B cell (primary cell): ENCODE results near the gene MRPS6. TPM values are rescaled to one million over a fixed set of nuclear protein-coding genes. Genes with fewer than 3 reads are reported as not detected.

Source experiments
- ATAC-seq: fragments of 200-7000 bp; cut with Tn5 transposase; one replicate; pipeline ENCODE4 v1.10.0; 2021; ENCODE audit warnings: low read depth, mild to moderate bottlenecking, moderate number of reproducible peaks, moderate library complexity
- CTCF ChIA-PET: fragments of 350-600 bp; sonication (Branson Sonifier 250); formaldehyde crosslinking; loops from one replicate; lab custom pipeline; 2021; ENCODE audit warnings: antibody characterized with exemption, inconsistent platforms; lab: Charles Lee
- POLR2A ChIA-PET: fragments of 350-600 bp; sonication (Branson Sonifier 250); formaldehyde crosslinking; loops from one replicate; lab custom pipeline; 2021; ENCODE audit warnings: antibody characterized with exemption; lab: Charles Lee
- DNase-seq: peaks from one replicate; pipeline ENCODE4 v3.0.0; 2013
- H2AFZ ChIP-seq: 2 replicates; pipeline ENCODE4 v1.6.1; 2012; ENCODE audit warnings: mild to moderate bottlenecking, low read depth, low read length; ENCODE audit not compliant: insufficient read depth, poor library complexity, severe bottlenecking
- H3K27ac ChIP-seq, 2 donors: 1 replicate in 1 of 2; 2 replicates in 1 of 2; pipeline ENCODE4 v1.5.1; 2012 to 2013; ENCODE audit warnings: low read length in 2 of 2, mild to moderate bottlenecking in 2 of 2, moderate library complexity in 1 of 2
- H3K27me3 ChIP-seq, 4 experiments: fragments of 200-600 bp in 1 of 4; sonication (generic) in 1 of 4; replicated peaks in 1 of 4; 1 replicate in 2 of 4; 2 replicates in 2 of 4; pipeline versions ENCODE4 v1.6.1 to v1.7.0; 2013 to 2016; ENCODE audit warnings: low read length in 3 of 4, mild to moderate bottlenecking in 2 of 4, mixed read lengths in 1 of 4, moderate library complexity in 1 of 4; ENCODE audit not compliant: insufficient read depth in 4 of 4, control insufficient read depth in 3 of 4; ENCODE audit errors: control extremely low read depth in 1 of 4
- H3K36me3 ChIP-seq, 2 experiments: replicated peaks in 1 of 2; 1 replicate in 1 of 2; 2 replicates in 1 of 2; pipeline versions ENCODE4 v1.6.1 to v1.7.1; 2013; ENCODE audit warnings: low read length in 1 of 2; ENCODE audit not compliant: insufficient read depth in 2 of 2, control insufficient read depth in 1 of 2; ENCODE audit errors: control extremely low read depth in 1 of 2, extremely low read depth in 1 of 2
- H3K4me1 ChIP-seq, 2 donors: fragments of 200-600 bp in 1 of 2; sonication (generic) in 1 of 2; 1 replicate in 1 of 2; 2 replicates in 1 of 2; pipeline versions ENCODE4 v1.5.1 to v1.6.1; 2013 to 2017; ENCODE audit warnings: low read length in 2 of 2; ENCODE audit not compliant: control insufficient read depth in 2 of 2, insufficient read depth in 2 of 2
- H3K4me2 ChIP-seq: replicated peaks from 2 replicates; pipeline ENCODE3; 2012; ENCODE audit warnings: mild to moderate bottlenecking, low read depth, low read length; ENCODE audit not compliant: poor library complexity, severe bottlenecking
- H3K4me3 ChIP-seq, 5 experiments: fragments of 200-600 bp in 1 of 5; sonication (generic) in 1 of 5; 1 replicate in 3 of 5; 2 replicates in 2 of 5; pipeline versions ENCODE4 v1.5.1 to v1.7.0; 2011 to 2016; ENCODE audit warnings: low read length in 4 of 5, mild to moderate bottlenecking in 4 of 5, low read depth in 2 of 5, control low read depth in 1 of 5, moderate library complexity in 1 of 5; ENCODE audit not compliant: insufficient read depth in 1 of 5; ENCODE audit errors: control extremely low read depth in 1 of 5, extremely low read depth in 1 of 5
- H3K79me2 ChIP-seq: fragments of 200-600 bp; sonication (generic); one replicate; pipeline ENCODE4 v1.6.0; 2016; ENCODE audit warnings: low read length; ENCODE audit not compliant: control insufficient read depth, insufficient read depth
- H3K9ac ChIP-seq: fragments of 200-600 bp; sonication (generic); 2 replicates; pipeline ENCODE4 v1.6.1; 2017; ENCODE audit warnings: mild to moderate bottlenecking, low read length, moderate library complexity
- H3K9me3 ChIP-seq, 3 donors: one replicate each; pipeline versions ENCODE4 v1.6.1 to v1.7.1; 2013; ENCODE audit warnings: low read length in 2 of 3; ENCODE audit not compliant: control insufficient read depth in 2 of 3, insufficient read depth in 1 of 3; ENCODE audit errors: control extremely low read depth in 1 of 3
- H4K20me1 ChIP-seq: 2 replicates; pipeline ENCODE4 v1.6.0; 2012; ENCODE audit warnings: mild to moderate bottlenecking, low read length; ENCODE audit not compliant: insufficient read depth, control insufficient read depth, poor library complexity, severe bottlenecking
- H3K27ac Mint-ChIP-seq: one replicate; pipeline ENCODE4 v1.8.0; 2021; ENCODE audit warnings: mixed read lengths
- H3K27me3 Mint-ChIP-seq: one replicate; pipeline ENCODE4 v1.8.0; 2021; ENCODE audit warnings: mixed read lengths
- H3K4me1 Mint-ChIP-seq: one replicate; pipeline ENCODE4 v1.8.0; 2021; ENCODE audit warnings: mixed read lengths
- H3K4me3 Mint-ChIP-seq: one replicate; pipeline ENCODE4 v1.8.0; 2021; ENCODE audit warnings: mixed read lengths
- H3K9me3 Mint-ChIP-seq: one replicate; pipeline ENCODE4 v1.8.0; 2022; ENCODE audit warnings: mixed read lengths; ENCODE audit not compliant: insufficient read depth
- EZH2 ChIP-seq: IDR thresholded peaks from 2 replicates; pipeline ENCODE4 v1.6.1; 2012; ENCODE audit warnings: borderline replicate concordance, low read depth, mild to moderate bottlenecking, moderate library complexity, low read length; ENCODE audit not compliant: insufficient read depth, poor library complexity, severe bottlenecking
- WGBS: methylation state at CpG from one replicate; pipeline ENCODE4 v1.1.5; 2013; ENCODE audit warnings: missing lambda C conversion rate; ENCODE audit not compliant: insufficient coverage; 5-methylcytosine and 5-hydroxymethylcytosine counted together
- intact Hi-C: fragments of 100-400 bp; cut with micrococcal nuclease; formaldehyde crosslinking; loops from one replicate; pipeline ENCODE4 v1.10.0; 2022
- polyA plus RNA-seq: library from polyadenylated mRNA; depleted of rRNA; stranded (reverse); fragments of >200 nt; gene quantifications from 2 replicates; pipeline ENCODE4 v1.2.3, GENCODE V29; 2012
- total RNA-seq, 2 donors: library from RNA; stranded (reverse); fragments of 120-200 nt in 1 of 2; gene quantifications; 1 replicate in 1 of 2; 2 replicates in 1 of 2; pipeline versions ENCODE4 v1.2.3 to v1.2.4, GENCODE V29; 2013 to 2022
- TF ChIP-seq, protein P1 (sequence below): fragments of 200-600 bp; IDR thresholded peaks from one replicate; pipeline ENCODE4 v1.8.0; 2022; ENCODE audit warnings: antibody characterized with exemption, mild to moderate bottlenecking

Gene MRPS6
- total and polyA plus RNA-seq, 2 donors (not counting 1 experiment from before 2014, with no cell fraction given): 15.7 to 37.9 TPM

DNA sequence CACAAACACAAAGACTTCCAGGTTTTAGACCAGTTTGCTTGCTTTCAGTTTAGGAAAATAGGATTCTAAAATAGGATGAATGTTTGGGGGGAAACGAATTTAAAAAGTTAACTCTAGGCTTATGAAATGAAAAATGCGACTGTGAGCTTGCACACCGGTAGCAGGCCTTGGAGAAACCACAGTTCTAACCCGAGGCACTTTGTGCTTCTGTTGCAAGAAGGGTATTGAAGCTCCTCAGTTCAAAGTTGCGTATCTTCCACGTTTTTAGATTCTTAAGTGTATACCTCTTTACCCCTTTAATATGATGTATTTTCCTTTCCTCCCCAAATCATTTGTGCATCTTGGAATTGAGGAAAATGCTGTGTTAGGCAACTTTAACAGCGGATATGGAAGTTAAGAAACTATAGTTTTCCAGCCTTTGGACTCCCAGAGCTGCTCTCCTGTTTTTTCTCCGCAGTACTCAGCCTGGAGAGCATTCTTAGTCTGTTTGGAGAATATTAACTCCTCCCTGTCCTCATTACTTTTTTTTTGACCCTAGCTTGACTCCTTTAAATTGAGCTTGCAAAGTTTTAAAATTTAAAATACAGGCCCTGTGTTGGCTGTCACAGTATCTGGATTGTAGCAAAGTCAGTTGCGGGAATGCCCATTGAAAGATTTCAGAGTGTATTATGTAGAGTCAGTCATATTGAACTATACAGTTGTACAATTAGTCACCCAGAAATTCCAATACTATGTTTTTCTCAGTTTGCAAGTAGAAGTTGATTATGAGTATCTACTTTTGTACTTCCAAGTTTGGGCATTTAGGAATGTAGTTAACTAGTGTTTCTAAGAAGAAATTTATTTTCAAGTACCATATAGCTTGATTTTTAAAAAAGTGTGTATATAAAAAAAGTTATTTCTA lies 2.6 kb downstream of the MRPS6 start:
- H3K27ac ChIP-seq: no peak overlapping the region

More for the DNA sequence above, 2.6 kb downstream of the MRPS6 start:
- no peak overlapping the region for H3K4me3 ChIP-seq
- H2AFZ ChIP-seq: no peak overlapping the region
- no peaks in the 10 kb centered on the region for H3K9me3 ChIP-seq
- no peak overlapping the region for H3K4me2 ChIP-seq
- no peaks in the 10 kb centered on the region for H3K27me3 Mint-ChIP-seq
- H3K79me2 ChIP-seq: peaks cover 65% of the 10 kb centered on the region
- H3K9me3 Mint-ChIP-seq: no peaks in the 10 kb centered on the region
- peak overlapping the region; percentile 38 for H3K4me3 Mint-ChIP-seq
- H4K20me1 ChIP-seq: peaks cover 29% of the 10 kb centered on the region
- POLR2A ChIA-PET: interaction anchor here (1.6 kb wide), 1 partner anchor 274 kb away, joined by 3 read pairs; no protein-coding TSS in a partner anchor
- CTCF ChIA-PET: interaction anchor here (1.0 to 1.5 kb wide), 3 partner anchors 127 to 272 kb away, joined by 3 to 8 read pairs (median 4); no protein-coding TSS in a partner anchor
- TF ChIP-seq, protein P1, sequence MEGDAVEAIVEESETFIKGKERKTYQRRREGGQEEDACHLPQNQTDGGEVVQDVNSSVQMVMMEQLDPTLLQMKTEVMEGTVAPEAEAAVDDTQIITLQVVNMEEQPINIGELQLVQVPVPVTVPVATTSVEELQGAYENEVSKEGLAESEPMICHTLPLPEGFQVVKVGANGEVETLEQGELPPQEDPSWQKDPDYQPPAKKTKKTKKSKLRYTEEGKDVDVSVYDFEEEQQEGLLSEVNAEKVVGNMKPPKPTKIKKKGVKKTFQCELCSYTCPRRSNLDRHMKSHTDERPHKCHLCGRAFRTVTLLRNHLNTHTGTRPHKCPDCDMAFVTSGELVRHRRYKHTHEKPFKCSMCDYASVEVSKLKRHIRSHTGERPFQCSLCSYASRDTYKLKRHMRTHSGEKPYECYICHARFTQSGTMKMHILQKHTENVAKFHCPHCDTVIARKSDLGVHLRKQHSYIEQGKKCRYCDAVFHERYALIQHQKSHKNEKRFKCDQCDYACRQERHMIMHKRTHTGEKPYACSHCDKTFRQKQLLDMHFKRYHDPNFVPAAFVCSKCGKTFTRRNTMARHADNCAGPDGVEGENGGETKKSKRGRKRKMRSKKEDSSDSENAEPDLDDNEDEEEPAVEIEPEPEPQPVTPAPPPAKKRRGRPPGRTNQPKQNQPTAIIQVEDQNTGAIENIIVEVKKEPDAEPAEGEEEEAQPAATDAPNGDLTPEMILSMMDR: no peak
- TF ChIP-seq EZH2: no peak
- H3K27me3 ChIP-seq: no peaks in the 10 kb centered on the region
- ATAC-seq (no peak), DNase-seq (no peak)
- H3K4me1 Mint-ChIP-seq: peaks cover 69% of the 10 kb centered on the region
- peaks cover 13 to 26% of the 10 kb centered on the region in 2 donors for H3K4me1 ChIP-seq
- H3K9ac ChIP-seq: no peak overlapping the region
- intact Hi-C loops: loop anchor here (2.0 to 10.0 kb wide), 2 partner anchors 539 to 1989 kb away; partner anchors contain the start of genes RCAN1 and SETD4
- 83% methylated on average over 1 of the region's 9 CpGs for WGBS
- peaks cover 0 to 2% of the 10 kb centered on the region in 2 experiments for H3K36me3 ChIP-seq
- no peak overlapping the region for H3K27ac Mint-ChIP-seq
